ENCODE results near the gene PLA2G2F.

The PLA2G2F gene

DNA sequence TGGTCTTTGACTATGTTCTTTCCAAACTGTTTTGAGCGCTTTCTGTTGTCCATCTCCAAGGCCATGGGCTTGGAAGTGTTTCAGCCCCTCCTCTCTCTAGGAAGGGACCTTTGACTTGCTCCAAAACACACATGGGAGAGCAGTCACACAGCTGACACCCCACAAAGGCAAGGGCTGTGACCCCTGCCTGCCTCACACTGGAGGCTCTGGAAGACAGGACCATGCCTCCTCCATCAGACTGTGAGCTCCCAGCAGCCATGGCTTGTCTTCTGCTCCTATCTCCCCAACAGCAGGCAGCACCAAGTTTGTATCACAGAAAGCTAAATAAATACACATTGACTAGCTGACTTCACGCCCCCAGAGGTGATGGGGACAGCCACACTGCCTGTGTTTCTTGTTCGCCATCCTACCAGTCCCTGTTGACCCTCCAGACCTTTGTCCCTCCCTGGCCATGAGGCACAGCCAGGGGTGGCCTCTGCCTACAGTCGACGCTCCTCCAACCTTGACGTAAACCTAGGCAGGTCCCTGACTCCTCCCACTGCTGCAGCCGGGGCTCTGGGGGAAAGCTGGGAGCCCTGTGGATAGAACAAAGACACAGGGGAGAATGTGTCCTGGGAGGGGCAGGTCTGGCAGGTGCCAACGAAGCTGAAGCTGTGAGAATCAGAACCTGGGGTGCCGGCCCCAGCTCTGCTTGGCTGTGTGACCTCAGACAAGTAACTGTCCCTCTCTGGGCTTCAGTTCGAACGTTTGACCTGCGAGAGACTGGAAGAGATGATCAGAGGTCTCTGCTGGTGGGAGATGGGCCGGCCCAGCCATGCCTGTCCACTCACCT lies 4.8 kb downstream of the PLA2G2F start:
- no peak for DNase-seq

DNA sequence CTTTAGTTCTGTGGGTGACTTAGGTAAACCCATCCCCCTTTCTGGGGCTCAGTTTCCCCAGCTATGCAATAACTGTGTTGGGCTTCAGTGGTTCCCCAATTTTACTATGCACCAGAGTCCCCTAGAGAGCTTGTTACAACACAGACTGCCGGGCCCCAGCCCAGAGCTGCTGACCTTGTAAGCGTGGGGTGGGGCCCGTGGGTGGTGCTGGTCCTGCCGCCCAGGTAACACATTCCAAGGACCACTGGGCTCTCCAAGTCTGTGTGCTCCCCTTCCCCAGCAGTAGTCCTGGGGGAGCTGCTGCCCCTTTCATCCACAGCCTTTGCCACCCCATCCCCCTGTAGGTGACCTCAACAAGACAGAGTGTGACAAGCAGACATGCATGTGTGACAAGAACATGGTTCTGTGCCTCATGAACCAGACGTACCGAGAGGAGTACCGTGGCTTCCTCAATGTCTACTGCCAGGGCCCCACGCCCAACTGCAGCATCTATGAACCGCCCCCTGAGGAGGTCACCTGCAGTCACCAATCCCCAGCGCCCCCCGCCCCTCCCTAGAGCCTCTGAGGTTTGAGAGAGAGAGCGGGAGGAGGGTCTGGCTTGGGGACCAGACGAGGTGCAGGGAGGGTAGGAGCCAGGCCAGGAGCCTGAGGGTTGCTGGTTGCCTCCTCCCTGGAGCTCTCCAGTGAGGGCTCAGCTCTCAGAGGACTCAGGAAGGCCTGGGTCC lies 8.9 kb downstream of the PLA2G2F start:
- DNase-seq = no peak

DNA sequence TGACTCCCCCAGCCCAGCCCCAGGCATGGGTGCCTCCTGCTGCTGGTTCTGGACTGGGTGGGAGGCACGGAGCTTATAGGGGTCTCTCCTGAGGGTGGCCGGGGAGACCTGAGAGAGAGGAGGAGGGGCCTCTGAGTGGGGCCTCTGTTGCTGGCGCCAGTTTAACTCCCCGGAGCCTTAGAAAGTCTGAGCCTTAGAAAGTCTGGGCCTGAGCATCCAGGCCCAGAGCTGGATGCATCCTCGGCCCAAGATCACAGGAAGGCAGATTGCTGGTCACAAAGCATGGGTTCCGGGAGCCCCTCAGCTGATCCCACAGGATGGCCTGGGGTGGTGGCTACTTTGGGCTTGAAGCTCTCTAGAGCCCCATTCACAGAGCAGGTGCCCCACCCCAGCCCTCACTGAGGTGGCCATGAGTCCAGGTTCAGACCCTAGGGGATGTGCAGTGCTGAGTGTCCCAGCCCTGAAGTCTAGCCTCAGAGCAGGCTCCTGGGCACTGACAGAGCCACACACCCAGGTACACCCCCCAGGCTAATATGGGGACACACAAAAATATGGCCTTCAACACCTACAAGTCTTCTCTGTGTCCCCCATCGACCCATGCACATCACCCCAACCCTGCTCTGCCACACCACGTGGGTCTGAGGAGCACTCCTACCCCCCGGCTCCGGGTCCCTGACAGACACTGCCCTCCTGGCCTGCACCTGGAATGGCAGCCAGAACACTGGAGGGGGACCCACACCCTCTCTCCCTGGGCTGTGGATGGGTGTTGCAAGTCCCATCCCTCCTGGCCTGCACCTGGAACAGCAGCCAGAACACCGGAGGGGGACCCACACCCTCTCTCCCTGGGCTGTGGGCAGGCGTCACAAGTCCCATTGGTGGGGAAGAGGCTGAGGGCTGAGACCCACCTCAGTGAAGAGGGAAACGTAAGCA lies 9.7 kb downstream of the PLA2G2F start:
- no peak for DNase-seq

DNA sequence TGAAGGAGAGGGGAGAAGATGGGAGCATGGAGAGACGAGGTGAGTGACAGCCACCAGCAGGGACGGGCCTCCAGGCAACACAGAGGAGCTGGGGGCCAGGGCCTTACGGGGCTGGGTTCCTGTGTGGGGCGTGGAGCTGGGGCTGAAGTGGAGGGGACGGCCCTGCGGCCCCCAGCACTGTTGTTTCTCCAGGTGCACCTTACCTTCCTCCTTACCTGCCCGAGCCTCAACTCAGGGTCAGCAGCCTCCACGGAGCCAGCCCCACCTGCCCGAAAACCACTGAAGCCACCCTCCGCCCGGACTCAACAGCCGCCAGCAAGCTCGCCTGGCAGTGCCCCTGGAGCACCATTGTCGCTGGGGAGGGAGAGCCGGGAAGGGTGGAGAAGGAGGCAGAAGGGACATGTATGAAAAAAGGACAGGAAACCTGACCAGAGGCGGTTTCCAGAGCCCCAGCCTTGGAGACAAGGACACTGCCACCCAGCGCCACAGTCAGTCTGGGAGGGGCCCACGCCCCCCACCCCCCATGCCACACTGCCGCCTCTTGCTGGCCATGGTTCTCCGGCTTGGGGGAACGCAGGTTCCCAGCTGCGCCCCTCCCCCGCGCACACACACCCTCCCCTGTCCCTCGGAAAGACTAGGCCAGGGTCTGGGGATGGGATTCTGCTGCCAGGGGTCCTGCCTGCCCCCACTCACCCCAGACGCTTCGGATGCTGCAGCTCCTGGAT lies 10.6 kb downstream of the PLA2G2F start:
- no peak for DNase-seq

DNA sequence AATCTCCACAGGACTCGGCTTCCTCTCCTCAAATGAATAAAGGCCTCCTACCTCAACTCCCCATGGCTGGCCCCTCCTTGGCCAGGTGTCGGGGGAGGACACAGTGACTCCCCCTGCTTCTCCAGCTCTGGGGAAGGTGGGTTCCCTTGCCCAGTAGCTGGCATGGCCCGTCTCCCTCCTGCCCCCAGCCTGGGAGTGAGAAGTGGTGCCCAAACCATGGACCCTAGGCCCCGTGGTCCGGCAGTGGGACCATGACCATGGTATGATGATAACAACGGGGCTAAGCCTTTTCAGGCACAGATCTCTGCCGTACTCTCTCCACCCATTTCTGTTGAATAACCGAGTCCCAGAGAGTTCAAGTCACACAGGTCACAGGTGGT lies 11.2 kb downstream of the PLA2G2F start:
- DNase-seq = no peak

DNA sequence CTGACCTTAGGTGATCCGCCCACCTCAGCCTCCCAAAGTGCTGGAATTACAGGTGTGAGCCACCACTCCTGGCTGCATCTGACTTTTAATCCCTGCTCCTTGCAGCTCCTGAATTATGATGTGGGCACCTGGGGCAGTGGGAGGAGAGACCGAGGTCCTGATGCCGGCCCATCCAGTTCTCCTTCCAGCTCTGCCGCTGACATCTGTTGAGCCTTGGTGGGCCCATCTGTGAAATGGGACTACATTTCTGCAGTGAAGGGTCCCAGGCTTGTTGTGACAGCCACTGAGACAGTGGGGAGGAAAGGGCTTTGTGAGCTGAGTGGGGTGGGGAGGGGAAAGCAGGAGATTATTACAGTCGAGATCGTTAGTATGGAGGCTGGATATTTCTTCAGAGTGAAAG lies 11.8 kb downstream of the PLA2G2F start:
- DNase-seq = no peak

DNA sequence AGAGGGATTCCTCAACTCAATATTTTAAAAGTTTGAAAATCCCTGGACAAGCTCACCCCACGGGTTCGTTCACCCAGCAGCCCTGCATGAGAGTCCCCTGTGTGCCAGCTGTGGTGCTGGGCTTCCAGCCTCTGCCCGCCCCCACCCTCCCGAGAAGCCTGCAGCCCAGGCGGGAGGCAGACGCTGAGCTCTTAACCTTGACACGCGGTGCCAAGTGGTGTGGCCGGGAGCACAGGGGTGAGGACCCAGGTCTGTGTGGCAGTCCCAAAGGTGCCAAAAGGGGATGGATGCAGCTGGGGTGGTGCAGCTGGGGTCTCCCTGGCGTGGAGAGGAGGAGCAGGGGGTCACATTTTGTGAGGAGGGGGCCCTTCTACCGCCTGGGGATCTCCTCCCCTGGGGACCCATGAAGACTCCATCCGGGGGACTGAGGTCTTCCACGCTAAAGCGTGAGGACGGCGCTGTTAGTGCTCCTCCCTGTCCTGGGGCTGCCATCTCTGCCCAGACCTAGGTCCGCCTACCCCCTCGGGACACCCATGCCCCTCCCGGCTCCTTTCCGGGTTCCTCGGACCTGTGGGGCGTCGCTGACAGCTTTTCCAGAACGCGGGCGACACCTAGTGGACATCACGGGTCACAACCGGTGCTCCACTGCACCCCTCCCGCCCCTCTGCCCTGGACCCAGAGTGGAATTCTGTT lies 12.9 kb downstream of the PLA2G2F start:
- peak; percentile 75 for DNase-seq

DNA sequence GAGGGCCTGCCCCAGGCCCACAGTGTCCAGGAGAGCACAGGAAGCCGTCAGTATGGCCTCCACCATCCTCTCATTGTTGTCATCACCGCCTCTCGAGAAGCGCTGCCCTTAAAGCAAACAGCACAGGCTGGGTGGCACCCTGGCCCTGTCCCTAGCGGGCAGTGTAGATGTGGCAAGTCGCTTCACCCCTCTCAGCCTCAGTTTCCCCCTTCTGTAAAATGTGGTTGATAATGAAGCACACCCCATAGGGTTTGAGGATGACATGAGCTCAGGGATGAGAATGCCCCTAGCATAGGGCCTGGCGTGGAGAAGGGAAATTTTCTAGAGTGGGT lies 13.4 kb downstream of the PLA2G2F start:
- DNase-seq = no peak

DNA sequence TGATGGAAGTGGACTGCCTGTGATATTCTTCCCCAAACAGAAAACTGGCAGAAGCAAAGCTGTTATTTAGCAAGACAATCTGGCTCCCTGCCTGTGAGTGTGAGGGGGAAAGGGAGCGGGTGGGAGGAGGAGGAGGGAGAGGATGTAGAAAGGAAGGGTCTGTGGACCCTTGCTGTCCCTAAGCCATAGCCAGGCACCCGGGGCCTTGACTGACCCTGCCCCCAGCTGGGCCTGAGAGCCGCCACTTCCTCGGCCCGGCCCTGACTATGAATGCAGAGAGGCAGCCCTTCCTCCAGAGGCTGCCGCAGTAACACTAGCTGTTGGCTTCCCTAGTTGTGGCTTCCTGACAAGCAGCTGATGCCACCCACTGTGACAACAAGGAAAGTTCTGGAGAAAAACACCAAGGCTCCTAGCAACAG lies 13.9 kb downstream of the PLA2G2F start:
- peak; percentile 43 for DNase-seq

DNA sequence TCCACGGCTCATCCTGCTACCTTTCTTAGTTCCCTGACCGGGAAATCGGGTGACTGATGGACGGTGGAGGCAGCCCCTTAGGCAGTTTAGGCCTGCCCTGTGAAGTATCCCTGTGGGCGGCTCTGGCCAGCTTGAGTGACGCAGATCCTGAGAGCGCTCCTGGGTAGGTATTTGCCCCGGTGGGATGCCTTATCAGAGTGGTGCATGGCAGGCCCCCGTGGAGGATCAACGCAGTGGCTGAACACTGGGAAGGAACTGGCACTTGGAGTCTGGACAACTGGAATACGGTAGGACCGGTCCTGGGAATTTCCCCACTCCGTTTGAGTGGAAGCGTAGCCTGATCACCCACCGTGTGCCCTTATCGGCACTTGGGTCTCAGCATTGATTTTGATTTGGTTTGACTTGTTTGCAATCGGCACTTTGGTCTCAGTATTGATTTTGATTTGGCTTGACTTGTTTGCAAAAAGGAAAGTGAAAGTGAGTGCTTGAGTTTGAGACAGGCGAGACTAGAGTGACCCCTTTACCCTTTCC lies 15.2 kb downstream of the PLA2G2F start:
- no peak for DNase-seq

DNA sequence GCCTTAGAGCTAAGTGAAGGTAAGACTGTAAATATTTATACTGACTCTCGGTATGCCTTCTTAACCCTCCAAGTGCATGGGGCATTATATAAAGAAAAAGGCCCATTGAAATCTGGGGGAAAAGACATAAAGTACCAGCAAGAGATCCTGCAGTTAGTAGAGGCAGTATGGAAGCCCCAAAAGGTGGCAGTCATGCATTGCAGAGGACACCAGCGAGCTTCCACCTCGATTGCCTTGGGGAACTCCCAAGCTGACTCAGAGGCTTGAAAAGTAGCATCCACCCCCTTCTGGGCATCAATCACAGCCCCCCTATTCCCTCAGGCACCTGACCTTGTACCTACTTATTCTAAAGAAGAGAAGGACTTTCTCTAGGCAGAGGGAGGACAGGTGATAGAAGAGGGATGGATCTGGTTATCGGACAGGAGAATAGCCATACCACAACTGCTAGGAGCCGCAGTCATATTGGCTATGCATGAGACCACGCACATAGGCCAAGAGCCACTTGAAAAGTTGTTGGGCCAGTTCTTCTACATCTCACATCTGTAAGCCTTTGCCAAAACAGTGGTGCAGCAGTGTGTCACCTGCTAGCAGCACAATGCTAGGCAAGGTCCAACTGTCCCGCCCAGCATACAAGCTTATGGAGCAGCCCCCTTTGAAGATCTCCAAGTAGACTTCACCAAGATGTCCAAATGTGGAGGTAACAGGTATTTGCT lies 19.4 kb downstream of the PLA2G2F start:
- DNase-seq = no peak

DNA sequence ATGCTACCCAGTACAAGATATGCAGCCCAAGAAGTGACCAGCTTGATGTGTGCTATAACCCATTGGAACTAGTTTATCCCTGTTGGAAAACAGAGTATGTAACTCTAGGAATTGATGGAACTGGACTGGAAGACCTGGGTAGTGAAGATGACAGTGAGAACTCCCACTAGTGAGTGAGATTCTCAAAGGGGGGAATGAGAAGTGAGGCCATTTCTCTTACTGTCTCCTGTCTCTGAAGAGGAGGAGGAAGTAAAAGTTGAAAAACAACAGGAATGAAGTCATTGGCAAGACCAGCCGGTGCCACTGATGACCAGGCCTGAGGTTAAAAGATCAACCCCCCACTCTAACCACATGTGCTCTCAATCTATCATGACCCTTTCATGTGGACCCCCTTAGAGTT lies 20.9 kb downstream of the PLA2G2F start:
- DNase-seq = no peak

DNA sequence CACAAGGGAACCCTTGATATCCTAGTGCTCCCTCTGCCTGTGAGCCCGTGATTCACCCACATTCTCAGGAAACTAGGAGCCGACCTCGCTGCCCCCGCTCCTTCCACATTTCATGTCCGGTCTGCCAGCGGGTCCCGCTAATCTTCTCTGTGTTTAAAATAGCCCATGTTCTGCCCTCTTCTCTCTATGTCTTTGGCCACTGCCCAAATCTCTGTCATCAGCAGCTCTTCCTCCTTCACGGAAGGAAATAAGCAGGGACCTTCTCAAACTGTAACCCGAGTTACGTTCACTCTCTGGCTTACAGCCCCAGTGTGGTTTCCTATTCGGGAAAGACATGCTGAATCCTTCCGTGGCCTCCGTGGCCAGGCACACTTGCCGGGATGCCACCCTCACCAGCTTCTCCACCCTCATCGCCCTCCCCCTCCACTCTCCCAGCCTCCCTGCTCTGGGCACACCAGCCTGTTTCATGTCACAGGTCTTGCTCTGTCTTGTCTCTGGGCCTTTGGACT lies 25.6 kb downstream of the PLA2G2F start:
- no peak for DNase-seq

DNA sequence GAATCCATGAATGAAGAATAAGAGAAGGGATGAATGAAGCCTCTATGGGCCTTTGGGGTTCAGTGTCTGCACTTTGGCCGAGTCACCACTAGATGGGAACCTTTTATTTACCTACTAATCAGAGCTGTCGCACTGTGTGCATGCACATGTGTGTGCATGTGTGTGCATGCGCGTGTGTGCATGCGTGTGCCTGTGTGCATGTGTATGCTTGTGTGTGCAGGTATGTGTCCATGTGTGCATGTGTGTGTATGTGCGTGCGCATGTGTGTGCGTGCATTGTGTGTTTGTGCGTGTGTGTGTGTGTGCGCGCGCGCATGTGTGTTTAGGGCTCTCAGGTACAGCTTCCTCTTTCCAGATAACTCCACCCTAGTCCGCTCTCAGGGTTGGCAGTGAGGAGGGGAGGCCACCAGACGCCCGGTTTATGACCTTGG lies 26.4 kb downstream of the PLA2G2F start:
- DNase-seq = no peak

DNA sequence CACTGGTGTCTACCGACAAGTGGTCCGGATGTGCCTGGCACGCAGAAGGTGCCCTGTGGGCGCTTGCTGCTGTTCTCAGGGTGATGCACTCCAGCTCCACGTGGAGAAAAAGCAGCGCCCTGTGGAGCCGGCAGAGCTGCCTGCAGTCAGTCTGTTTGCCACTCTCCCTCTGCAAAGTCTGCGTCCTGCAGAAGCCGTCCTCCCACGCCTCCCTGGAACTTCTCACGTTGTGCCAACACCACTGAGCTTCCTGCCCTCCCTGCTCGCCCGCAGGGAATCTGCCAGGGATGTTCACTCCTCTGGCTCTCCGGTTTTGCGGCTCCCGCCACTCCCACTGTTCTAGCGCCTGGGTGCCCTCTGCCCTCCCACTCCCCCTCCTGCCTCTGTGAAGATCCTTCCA lies 26.9 kb downstream of the PLA2G2F start:
- DNase-seq = no peak

DNA sequence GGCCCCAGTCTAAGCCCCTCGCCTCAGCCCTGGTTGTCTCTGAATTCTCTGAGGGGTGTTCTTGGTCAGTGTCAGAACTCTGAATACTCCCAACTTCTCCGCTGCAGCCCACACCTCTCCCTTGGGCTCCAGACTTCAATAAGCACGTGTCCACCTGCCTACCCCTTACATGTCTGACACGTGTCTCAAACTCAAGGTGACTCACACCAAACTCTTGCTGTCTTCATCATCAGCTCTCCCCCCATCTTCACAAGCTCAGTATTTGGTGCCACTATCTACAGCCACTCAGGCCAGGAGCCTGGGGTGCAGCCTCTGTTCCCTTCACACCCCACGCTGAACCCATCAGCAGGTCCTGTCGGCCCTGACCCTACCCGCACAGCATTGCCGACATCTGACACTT lies 28.0 kb downstream of the PLA2G2F start:
- DNase-seq = no peak

DNA sequence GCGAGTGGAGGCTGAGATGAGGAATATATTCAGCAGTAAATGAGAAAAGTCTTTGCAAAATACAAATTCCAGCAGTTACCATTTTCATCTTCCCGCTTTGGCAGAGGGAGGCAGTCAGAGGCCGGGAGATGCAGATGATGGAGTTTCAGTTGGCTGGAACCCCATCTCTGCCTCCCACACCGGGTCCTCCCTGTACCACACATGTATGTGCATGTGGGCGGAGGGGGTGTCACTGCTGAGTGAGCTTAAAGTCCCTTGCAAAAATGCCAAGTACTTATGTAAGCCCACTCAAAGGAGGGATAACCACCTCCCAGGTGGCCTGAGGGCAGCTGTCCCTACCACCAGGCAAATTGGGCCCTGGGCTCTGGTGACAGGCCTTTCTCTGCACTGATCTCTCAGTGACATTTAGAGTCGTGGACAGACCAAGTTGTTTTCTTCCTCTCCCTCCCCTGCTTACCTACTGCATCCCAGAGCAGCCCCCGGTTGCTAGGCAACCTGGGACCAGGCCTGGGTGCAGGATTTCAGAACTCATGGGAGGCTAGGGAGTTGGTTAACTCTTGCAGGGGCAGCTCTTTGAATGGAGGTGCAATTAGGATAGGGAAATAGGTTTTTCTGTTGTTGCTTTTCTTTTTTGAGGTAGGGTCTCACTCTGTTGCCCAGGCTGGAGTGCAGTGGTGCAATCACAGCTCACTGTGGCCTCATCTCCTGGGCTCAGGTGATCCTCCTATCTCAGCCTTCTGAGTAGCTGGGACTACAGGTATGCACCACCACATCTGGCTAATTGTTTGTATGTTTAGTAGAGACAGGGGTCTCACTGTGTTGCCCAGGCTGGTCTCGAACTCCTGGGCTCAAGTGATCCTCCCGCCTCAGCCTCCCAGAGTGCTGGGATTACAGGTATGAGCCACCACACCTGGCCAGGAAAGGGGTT lies 29.7 kb downstream of the PLA2G2F start:
- DNase-seq = no peak

DNA sequence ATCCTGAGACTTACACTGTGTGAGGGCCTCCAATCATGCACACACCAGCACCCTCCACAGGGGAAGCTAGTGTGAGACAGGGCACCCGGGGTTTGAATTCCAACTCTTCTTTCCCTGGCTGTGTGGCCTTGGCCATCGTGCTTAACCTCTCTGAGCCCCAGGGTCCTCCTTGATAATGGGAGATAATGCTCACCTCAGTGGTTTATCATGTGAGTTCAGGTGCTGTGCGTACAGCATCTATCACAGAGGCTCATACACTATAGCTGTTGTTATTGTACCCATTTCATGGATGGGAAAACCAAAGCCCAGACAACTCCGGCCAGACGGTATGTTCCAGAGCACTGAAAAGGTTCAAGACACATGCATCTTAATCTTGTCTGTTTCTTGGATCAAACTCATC lies 30.8 kb downstream of the PLA2G2F start:
- DNase-seq = no peak

DNA sequence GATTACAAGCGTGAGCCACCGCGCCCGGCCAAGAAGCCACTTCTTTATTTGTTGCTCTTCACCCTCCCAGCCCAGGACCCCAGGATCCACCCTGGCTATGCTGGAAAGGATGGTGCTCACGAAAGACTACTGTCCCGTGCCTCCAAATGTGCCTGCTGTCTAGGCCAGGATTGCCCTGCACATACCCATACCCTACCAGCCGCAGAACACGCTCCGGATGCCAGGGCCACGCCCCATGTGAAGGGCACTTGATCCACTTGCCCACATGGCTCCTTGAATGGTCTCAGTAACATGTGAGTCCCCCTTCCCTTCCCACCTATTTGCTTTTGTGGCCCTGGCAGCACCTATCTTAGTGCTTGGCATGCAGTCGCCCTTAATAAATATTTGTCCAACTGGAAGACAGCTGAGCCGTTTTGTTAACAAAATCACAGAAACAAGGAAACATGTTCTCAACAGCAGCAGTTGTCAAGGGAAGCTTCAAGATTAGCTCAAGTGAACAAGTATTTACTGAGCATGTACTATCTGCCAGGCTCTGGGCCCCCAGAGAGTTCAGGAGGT lies 33.0 kb downstream of the PLA2G2F start:
- no peak for DNase-seq
